Trophoblast cell (in vitro differentiated cells and primary cell): ENCODE measurements around the gene ZBTB44.

Experiments
- DNase-seq, 2 donors: peaks; one replicate each; pipeline ENCODE4 v3.0.0-alpha.2; 2016
- H2AFZ ChIP-seq: 2 replicates; pipeline ENCODE4 v1.6.1; 2013; ENCODE audit warnings: low read length, moderate library complexity, mild to moderate bottlenecking; ENCODE audit not compliant: insufficient read depth, poor library complexity
- H2AK5ac ChIP-seq: 2 replicates; pipeline ENCODE4 v1.6.1; 2013; ENCODE audit warnings: mild to moderate bottlenecking, low read length
- H2BK120ac ChIP-seq: 2 replicates; pipeline ENCODE4 v1.6.1; 2013; ENCODE audit warnings: low read length, mild to moderate bottlenecking, moderate library complexity; ENCODE audit not compliant: insufficient read depth, poor library complexity
- H2BK12ac ChIP-seq: 2 replicates; pipeline ENCODE4 v1.6.1; 2013; ENCODE audit warnings: mild to moderate bottlenecking, low read length, moderate library complexity
- H2BK5ac ChIP-seq: 2 replicates; pipeline ENCODE4 v1.6.1; 2013; ENCODE audit warnings: low read length, low read depth, moderate library complexity, mild to moderate bottlenecking; ENCODE audit not compliant: poor library complexity
- H3K14ac ChIP-seq: 2 replicates; pipeline ENCODE4 v1.6.1; 2013; ENCODE audit warnings: mild to moderate bottlenecking, low read length
- H3K18ac ChIP-seq: 2 replicates; pipeline ENCODE4 v1.6.1; 2013; ENCODE audit warnings: mild to moderate bottlenecking, low read length
- H3K23ac ChIP-seq: 2 replicates; pipeline ENCODE4 v1.6.1; 2013; ENCODE audit warnings: low read length
- H3K27ac ChIP-seq: 2 replicates; pipeline ENCODE4 v1.5.1; 2013; ENCODE audit warnings: low read depth, mild to moderate bottlenecking, inconsistent platforms, low read length, moderate library complexity
- H3K27me3 ChIP-seq: 2 replicates; pipeline ENCODE4 v1.6.1; 2013; ENCODE audit warnings: inconsistent platforms, mild to moderate bottlenecking, low read length, moderate library complexity; ENCODE audit not compliant: insufficient read depth
- H3K36me3 ChIP-seq, 2 experiments: 1 replicate in 1 of 2; 2 replicates in 1 of 2; pipeline ENCODE4 v1.6.1; 2013; ENCODE audit warnings: low read length in 2 of 2, mild to moderate bottlenecking in 2 of 2, moderate library complexity in 1 of 2; ENCODE audit not compliant: insufficient read depth in 2 of 2, control insufficient read depth in 1 of 2
- H3K4ac ChIP-seq: 2 replicates; pipeline ENCODE4 v1.6.1; 2013; ENCODE audit warnings: low read depth, mild to moderate bottlenecking, low read length, moderate library complexity
- H3K4me1 ChIP-seq, 2 experiments: 1 replicate in 1 of 2; 2 replicates in 1 of 2; pipeline ENCODE4 v1.6.1; 2013; ENCODE audit warnings: low read length in 2 of 2, mild to moderate bottlenecking in 2 of 2, moderate library complexity in 1 of 2; ENCODE audit not compliant: insufficient read depth in 2 of 2, control insufficient read depth in 1 of 2
- H3K4me2 ChIP-seq: 2 replicates; pipeline ENCODE4 v1.6.1; 2013; ENCODE audit warnings: inconsistent platforms, mild to moderate bottlenecking, low read length, moderate library complexity
- H3K4me3 ChIP-seq: 2 replicates; pipeline ENCODE4 v1.5.1; 2013; ENCODE audit warnings: mild to moderate bottlenecking, low read depth, low read length, inconsistent platforms
- H3K79me1 ChIP-seq: one replicate; pipeline ENCODE4 v1.6.1; 2013; ENCODE audit warnings: low read length
- H3K79me2 ChIP-seq: 2 replicates; pipeline ENCODE4 v1.6.1; 2013; ENCODE audit warnings: low read length, mild to moderate bottlenecking; ENCODE audit not compliant: control insufficient read depth, insufficient read depth, poor library complexity
- H3K9ac ChIP-seq: 2 replicates; pipeline ENCODE4 v1.6.1; 2013; ENCODE audit warnings: mild to moderate bottlenecking, low read length
- H3K9me3 ChIP-seq: 2 replicates; pipeline ENCODE4 v1.6.1; 2013; ENCODE audit warnings: low read depth, mild to moderate bottlenecking, control low read depth, inconsistent platforms, low read length; ENCODE audit not compliant: insufficient read depth
- H4K12ac ChIP-seq: 2 replicates; pipeline ENCODE4 v1.6.1; 2013; ENCODE audit warnings: low read depth, mild to moderate bottlenecking, low read length, moderate library complexity
- H4K8ac ChIP-seq: 2 replicates; pipeline ENCODE4 v1.6.1; 2013; ENCODE audit warnings: low read depth, mild to moderate bottlenecking, low read length, moderate library complexity
- H4K91ac ChIP-seq: one replicate; pipeline ENCODE4 v1.6.1; 2013; ENCODE audit warnings: low read depth, mild to moderate bottlenecking, low read length, moderate library complexity
- WGBS: extraction: QIAGEN DNeasy Blood & Tissue Kit; methylation state at CpG from one replicate; pipeline ENCODE4 v1.1.7; 2013; ENCODE audit warnings: missing lambda C conversion rate; ENCODE audit not compliant: insufficient read length, insufficient coverage; ENCODE audit errors: extremely low coverage; 5-methylcytosine and 5-hydroxymethylcytosine counted together

Gene ZBTB44

GRCh38 chr11:130192845-130193267 lies 121.9 kb downstream of the ZBTB44 start:
- Histone ChIP-seq H3K14ac (no peak overlapping the region), H2AFZ (no peak overlapping the region), H3K36me3 (no peaks in the 10 kb centered on the region), H3K4me3 (no peak overlapping the region), H3K27me3 (no peaks in the 10 kb centered on the region), H3K4me2 (no peak overlapping the region), H4K8ac (no peak overlapping the region), H2AK5ac (no peak overlapping the region), H3K27ac (no peak overlapping the region), H2BK120ac (no peak overlapping the region), H3K79me1 (no peaks in the 10 kb centered on the region), H3K18ac (no peak overlapping the region), H3K9me3 (no peaks in the 10 kb centered on the region), H4K12ac (no peak overlapping the region), H3K9ac (no peak overlapping the region), H3K23ac (no peak overlapping the region), H4K91ac (no peak overlapping the region), H2BK12ac (no peak overlapping the region), H3K4ac (no peak overlapping the region), H3K4me1 (no peaks in the 10 kb centered on the region), H3K79me2 (no peaks in the 10 kb centered on the region), H2BK5ac (no peak overlapping the region)
- DNase-seq = no peak
- WGBS = no CpG with 5 or more reads among the region's 4 CpGs

DNA sequence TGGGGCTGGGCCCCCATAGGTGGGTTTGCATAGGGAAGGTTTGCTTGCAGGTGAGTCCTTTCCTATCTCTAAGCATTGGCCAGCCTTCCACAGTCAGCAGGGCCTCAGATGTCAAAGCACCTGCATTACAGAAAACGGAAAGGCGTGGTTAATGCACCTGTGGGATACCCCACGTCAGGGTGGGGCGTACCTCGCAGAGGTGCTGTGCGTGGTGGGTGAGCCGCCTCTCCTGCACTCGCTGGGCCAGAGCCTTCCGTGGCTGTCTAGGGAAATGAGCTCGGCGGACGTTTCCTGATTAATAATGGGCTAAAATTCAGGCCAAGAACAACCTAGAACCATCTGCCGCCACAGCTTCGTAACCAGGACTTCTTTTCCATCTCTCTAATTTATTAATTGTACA lies 122.8 kb downstream of the ZBTB44 start:
- WGBS = no CpG with 5 or more reads among the region's 14 CpGs

DNA sequence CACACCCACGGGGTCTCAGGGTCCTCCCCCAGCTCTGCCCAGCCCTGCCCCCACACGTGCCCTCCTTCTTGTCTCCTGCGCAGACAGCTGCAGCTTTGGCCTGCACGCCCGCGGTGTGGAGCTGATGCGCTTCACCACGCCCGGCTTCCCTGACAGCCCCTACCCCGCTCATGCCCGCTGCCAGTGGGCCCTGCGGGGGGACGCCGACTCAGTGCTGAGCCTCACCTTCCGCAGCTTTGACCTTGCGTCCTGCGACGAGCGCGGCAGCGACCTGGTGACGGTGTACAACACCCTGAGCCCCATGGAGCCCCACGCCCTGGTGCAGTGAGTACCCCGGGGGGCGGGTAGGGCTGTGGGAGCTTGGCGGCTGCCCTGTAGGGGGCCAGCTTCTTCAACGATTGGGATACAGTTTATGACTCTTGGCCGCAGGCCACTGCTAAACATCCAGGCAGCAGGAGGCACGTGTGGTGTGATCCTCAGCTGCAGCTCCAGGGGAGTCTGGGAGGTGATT lies 124.3 kb downstream of the ZBTB44 start:
- H4K8ac ChIP-seq = no peak overlapping the region
- no peak overlapping the region for H3K4me3 ChIP-seq
- no peak for DNase-seq
- H3K4me2 ChIP-seq = no peak overlapping the region
- no peaks in the 10 kb centered on the region for H3K27me3 ChIP-seq
- no peaks in the 10 kb centered on the region for H3K36me3 ChIP-seq
- no peak overlapping the region for H2AK5ac ChIP-seq
- no peak overlapping the region for H3K4ac ChIP-seq
- no peak overlapping the region for H2BK12ac ChIP-seq
- H3K18ac ChIP-seq = no peak overlapping the region
- H3K79me1 ChIP-seq = no peaks in the 10 kb centered on the region
- H3K9ac ChIP-seq = no peak overlapping the region
- H2BK120ac ChIP-seq = no peak overlapping the region
- no peaks in the 10 kb centered on the region for H3K4me1 ChIP-seq
- no peak overlapping the region for H3K23ac ChIP-seq
- no peaks in the 10 kb centered on the region for H3K79me2 ChIP-seq
- no peaks in the 10 kb centered on the region for H3K9me3 ChIP-seq
- H4K91ac ChIP-seq = no peak overlapping the region
- WGBS = no CpG with 5 or more reads among the region's 29 CpGs
- H2BK5ac ChIP-seq = no peak overlapping the region
- H3K27ac ChIP-seq = no peak overlapping the region
- H3K14ac ChIP-seq = no peak overlapping the region
- no peak overlapping the region for H4K12ac ChIP-seq
- no peak overlapping the region for H2AFZ ChIP-seq

More for the DNA sequence above, 122.8 kb downstream of the ZBTB44 start:
- no peak overlapping the region for H3K18ac ChIP-seq
- no peaks in the 10 kb centered on the region for H3K9me3 ChIP-seq
- H3K79me2 ChIP-seq = no peaks in the 10 kb centered on the region
- no peak overlapping the region for H2BK120ac ChIP-seq
- no peak for DNase-seq
- H3K4ac ChIP-seq = no peak overlapping the region
- no peak overlapping the region for H2BK5ac ChIP-seq
- no peak overlapping the region for H3K27ac ChIP-seq
- H3K27me3 ChIP-seq = no peaks in the 10 kb centered on the region
- H3K14ac ChIP-seq = no peak overlapping the region
- H4K8ac ChIP-seq = no peak overlapping the region
- no peak overlapping the region for H3K23ac ChIP-seq
- H3K79me1 ChIP-seq = no peaks in the 10 kb centered on the region
- no peaks in the 10 kb centered on the region for H3K36me3 ChIP-seq
- no peak overlapping the region for H3K9ac ChIP-seq
- no peak overlapping the region for H3K4me3 ChIP-seq
- no peak overlapping the region for H4K12ac ChIP-seq
- H2BK12ac ChIP-seq = no peak overlapping the region
- H4K91ac ChIP-seq = no peak overlapping the region
- H3K4me2 ChIP-seq = no peak overlapping the region
- H2AK5ac ChIP-seq = no peak overlapping the region
- H2AFZ ChIP-seq = no peak overlapping the region
- H3K4me1 ChIP-seq = no peaks in the 10 kb centered on the region

GRCh38 chr11:130189492-130190210 lies 125.1 kb downstream of the ZBTB44 start:
- no peak overlapping the region for H3K23ac ChIP-seq
- H2BK5ac ChIP-seq = no peak overlapping the region
- H2AFZ ChIP-seq = no peak overlapping the region
- no peak overlapping the region for H4K12ac ChIP-seq
- H3K18ac ChIP-seq = no peak overlapping the region
- no peak overlapping the region for H3K9ac ChIP-seq
- H3K36me3 ChIP-seq = no peaks in the 10 kb centered on the region
- no peak overlapping the region for H3K4ac ChIP-seq
- H2BK12ac ChIP-seq = no peak overlapping the region
- H3K79me2 ChIP-seq = no peaks in the 10 kb centered on the region
- no peaks in the 10 kb centered on the region for H3K79me1 ChIP-seq
- H3K14ac ChIP-seq = no peak overlapping the region
- no peaks in the 10 kb centered on the region for H3K9me3 ChIP-seq
- WGBS = no CpG with 5 or more reads among the region's 32 CpGs
- H2AK5ac ChIP-seq = no peak overlapping the region
- H3K4me1 ChIP-seq = no peaks in the 10 kb centered on the region
- H3K4me3 ChIP-seq = no peak overlapping the region
- no peaks in the 10 kb centered on the region for H3K27me3 ChIP-seq
- DNase-seq = no peak
- H4K8ac ChIP-seq = no peak overlapping the region
- no peak overlapping the region for H3K4me2 ChIP-seq
- no peak overlapping the region for H4K91ac ChIP-seq
- H2BK120ac ChIP-seq = no peak overlapping the region
- no peak overlapping the region for H3K27ac ChIP-seq
